Measurements from ENCODE around the gene TMEM207.

- no peak for TF ChIP-seq EZH2 (IDR thresholded peaks at IDR 0.05; ENCODE audit: low read length, missing control alignments)
- TF ChIP-seq CTCF (conservative IDR thresholded peaks at IDR 0.05 in 1 of 2, IDR thresholded peaks at IDR 0.05 in 1 of 2; ENCODE audit: low read depth in 1 of 2, low read length in 2 of 2) = peak; percentile 46 to 49
Observed at GRCh38 chr3:190384309-190384756, 65.4 kb downstream of the TMEM207 start.
